ENCODE measurements around the gene ATP6V1F. TPM values are rescaled to one million over a fixed set of nuclear protein-coding genes. Genes with fewer than 3 reads are reported as not detected.

ATP6V1F gene
- polyA plus RNA-seq, 1 donor (not counting 4 experiments of a cell fraction or from before 2014, with no cell fraction given) = 263 TPM

GRCh38 chr7:128899392-128899791, 36.7 kb downstream of the ATP6V1F start:
- FAIRE-seq (no peak), DNase-seq (ENCODE audit: low read depth, low spot score) (no peak)
- Histone ChIP-seq H3K9me3 (ENCODE audit: control insufficient read depth, low read depth, low read length) (no peaks in the 10 kb centered on the region), H3K79me2 (ENCODE audit: control insufficient read depth, insufficient read depth, low read length) (no peaks in the 10 kb centered on the region), H4K20me1 (ENCODE audit: control insufficient read depth, extremely low read depth, insufficient read depth, low read length) (no peaks in the 10 kb centered on the region), H3K36me3 (ENCODE audit: control insufficient read depth in 2 of 2, extremely low read depth in 1 of 2, insufficient read depth in 2 of 2, low read length in 2 of 2) (no peaks in the 10 kb centered on the region), H2AFZ (ENCODE audit: control insufficient read depth, low read length) (no peak overlapping the region), H3K4me2 (ENCODE audit: control insufficient read depth, extremely low read depth, insufficient read depth, low read depth, low read length) (no peak overlapping the region), H3K27me3 (ENCODE audit: control insufficient read depth, extremely low read depth, insufficient read depth, low read length) (no peaks in the 10 kb centered on the region), H3K27ac (ENCODE audit: control insufficient read depth, insufficient read depth, low read length) (no peak overlapping the region), H3K4me3 (ENCODE audit: control insufficient read depth in 2 of 3, extremely low read depth in 1 of 3, insufficient read depth in 2 of 3, low read depth in 1 of 3, low read length in 3 of 3) (no peak overlapping the region), H3K9ac (ENCODE audit: control insufficient read depth, extremely low read depth, insufficient read depth, low read length) (no peak overlapping the region), H3K4me1 (ENCODE audit: control insufficient read depth, extremely low read depth, insufficient read depth, low read length) (peaks cover 19% of the 10 kb centered on the region), H3K9me1 (ENCODE audit: control insufficient read depth, extremely low read depth, insufficient read depth, low read length) (no peaks in the 10 kb centered on the region)
- TF ChIP-seq EZH2 (IDR thresholded peaks at IDR 0.05; ENCODE audit: low read length) = no peak
- no peak for TF ChIP-seq CTCF (optimal IDR thresholded peaks at IDR 0.05 in 1 of 3, IDR thresholded peaks at IDR 0.05 in 1 of 3, conservative IDR thresholded peaks at IDR 0.05 in 1 of 3; ENCODE audit: extremely low read depth in 1 of 3, insufficient read depth in 2 of 3, low read length in 3 of 3)
- dilution Hi-C loops (cut with MboI; ENCODE audit: extremely low pct_ligation_motif_present, low sequenced_read_pairs) = no loop called here

- no peaks in the 10 kb centered on the region for H3K36me3 ChIP-seq (ENCODE audit: control insufficient read depth in 2 of 2, extremely low read depth in 1 of 2, insufficient read depth in 2 of 2, low read length in 2 of 2)
- no peak overlapping the region for H3K4me2 ChIP-seq (ENCODE audit: control insufficient read depth, extremely low read depth, insufficient read depth, low read depth, low read length)
- DNase-seq (ENCODE audit: low read depth, low spot score) (no peak), FAIRE-seq (no peak)
- H3K27ac ChIP-seq (ENCODE audit: control insufficient read depth, insufficient read depth, low read length) = no peak overlapping the region
- no peak overlapping the region for H2AFZ ChIP-seq (ENCODE audit: control insufficient read depth, low read length)
- H3K4me1 ChIP-seq (ENCODE audit: control insufficient read depth, extremely low read depth, insufficient read depth, low read length) = peaks cover 19% of the 10 kb centered on the region
- H3K9ac ChIP-seq (ENCODE audit: control insufficient read depth, extremely low read depth, insufficient read depth, low read length) = no peak overlapping the region
- H3K79me2 ChIP-seq (ENCODE audit: control insufficient read depth, insufficient read depth, low read length) = no peaks in the 10 kb centered on the region
- H4K20me1 ChIP-seq (ENCODE audit: control insufficient read depth, extremely low read depth, insufficient read depth, low read length) = no peaks in the 10 kb centered on the region
- H3K9me1 ChIP-seq (ENCODE audit: control insufficient read depth, extremely low read depth, insufficient read depth, low read length) = no peaks in the 10 kb centered on the region
- H3K9me3 ChIP-seq (ENCODE audit: control insufficient read depth, low read depth, low read length) = no peaks in the 10 kb centered on the region
- dilution Hi-C loops (cut with MboI; ENCODE audit: extremely low pct_ligation_motif_present, low sequenced_read_pairs) = no loop called here
- TF ChIP-seq CTCF (optimal IDR thresholded peaks at IDR 0.05 in 1 of 3, IDR thresholded peaks at IDR 0.05 in 1 of 3, conservative IDR thresholded peaks at IDR 0.05 in 1 of 3; ENCODE audit: extremely low read depth in 1 of 3, insufficient read depth in 2 of 3, low read length in 3 of 3) (no peak), EZH2 (IDR thresholded peaks at IDR 0.05; ENCODE audit: low read length) (no peak)
- no peaks in the 10 kb centered on the region for H3K27me3 ChIP-seq (ENCODE audit: control insufficient read depth, extremely low read depth, insufficient read depth, low read length)
- H3K4me3 ChIP-seq (ENCODE audit: control insufficient read depth in 2 of 3, extremely low read depth in 1 of 3, insufficient read depth in 2 of 3, low read depth in 1 of 3, low read length in 3 of 3) = no peak overlapping the region
Measured at GRCh38 chr7:128900237-128900636, 37.6 kb downstream of the ATP6V1F start.
